Measurements from ENCODE around the gene FAM117A.

GRCh38 chr17:49779739-49780231 lies 15.9 kb upstream of the FAM117A start:
- TF ChIP-seq CTCF (IDR thresholded peaks at IDR 0.05; ENCODE audit: low read depth, low read length) = peak; percentile 60
- no peak for TF ChIP-seq MYC (IDR thresholded peaks at IDR 0.05; ENCODE audit: low read depth, low read length)
- no peak for TF ChIP-seq POLR2A (IDR thresholded peaks at IDR 0.05; ENCODE audit: extremely low read depth, insufficient read length)
- TF ChIP-seq, protein P1, sequence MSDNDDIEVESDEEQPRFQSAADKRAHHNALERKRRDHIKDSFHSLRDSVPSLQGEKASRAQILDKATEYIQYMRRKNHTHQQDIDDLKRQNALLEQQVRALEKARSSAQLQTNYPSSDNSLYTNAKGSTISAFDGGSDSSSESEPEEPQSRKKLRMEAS (IDR thresholded peaks at IDR 0.05; ENCODE audit: low read depth, low read length) = no peak
